ENCODE measurements around the gene MDM1. TPM values are rescaled to one million over a fixed set of nuclear protein-coding genes. Genes with fewer than 3 reads are reported as not detected.

MDM1 gene, protein sequence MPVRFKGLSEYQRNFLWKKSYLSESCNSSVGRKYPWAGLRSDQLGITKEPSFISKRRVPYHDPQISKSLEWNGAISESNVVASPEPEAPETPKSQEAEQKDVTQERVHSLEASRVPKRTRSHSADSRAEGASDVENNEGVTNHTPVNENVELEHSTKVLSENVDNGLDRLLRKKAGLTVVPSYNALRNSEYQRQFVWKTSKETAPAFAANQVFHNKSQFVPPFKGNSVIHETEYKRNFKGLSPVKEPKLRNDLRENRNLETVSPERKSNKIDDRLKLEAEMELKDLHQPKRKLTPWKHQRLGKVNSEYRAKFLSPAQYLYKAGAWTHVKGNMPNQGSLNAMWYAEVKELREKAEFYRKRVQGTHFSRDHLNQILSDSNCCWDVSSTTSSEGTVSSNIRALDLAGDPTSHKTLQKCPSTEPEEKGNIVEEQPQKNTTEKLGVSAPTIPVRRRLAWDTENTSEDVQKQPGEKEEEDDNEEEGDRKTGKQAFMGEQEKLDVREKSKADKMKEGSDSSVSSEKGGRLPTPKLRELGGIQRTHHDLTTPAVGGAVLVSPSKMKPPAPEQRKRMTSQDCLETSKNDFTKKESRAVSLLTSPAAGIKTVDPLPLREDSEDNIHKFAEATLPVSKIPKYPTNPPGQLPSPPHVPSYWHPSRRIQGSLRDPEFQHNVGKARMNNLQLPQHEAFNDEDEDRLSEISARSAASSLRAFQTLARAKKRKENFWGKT
- total RNA-seq: 1 to 10 TPM; 5.9 to 9.3 (median 7.6) TPM

DNA sequence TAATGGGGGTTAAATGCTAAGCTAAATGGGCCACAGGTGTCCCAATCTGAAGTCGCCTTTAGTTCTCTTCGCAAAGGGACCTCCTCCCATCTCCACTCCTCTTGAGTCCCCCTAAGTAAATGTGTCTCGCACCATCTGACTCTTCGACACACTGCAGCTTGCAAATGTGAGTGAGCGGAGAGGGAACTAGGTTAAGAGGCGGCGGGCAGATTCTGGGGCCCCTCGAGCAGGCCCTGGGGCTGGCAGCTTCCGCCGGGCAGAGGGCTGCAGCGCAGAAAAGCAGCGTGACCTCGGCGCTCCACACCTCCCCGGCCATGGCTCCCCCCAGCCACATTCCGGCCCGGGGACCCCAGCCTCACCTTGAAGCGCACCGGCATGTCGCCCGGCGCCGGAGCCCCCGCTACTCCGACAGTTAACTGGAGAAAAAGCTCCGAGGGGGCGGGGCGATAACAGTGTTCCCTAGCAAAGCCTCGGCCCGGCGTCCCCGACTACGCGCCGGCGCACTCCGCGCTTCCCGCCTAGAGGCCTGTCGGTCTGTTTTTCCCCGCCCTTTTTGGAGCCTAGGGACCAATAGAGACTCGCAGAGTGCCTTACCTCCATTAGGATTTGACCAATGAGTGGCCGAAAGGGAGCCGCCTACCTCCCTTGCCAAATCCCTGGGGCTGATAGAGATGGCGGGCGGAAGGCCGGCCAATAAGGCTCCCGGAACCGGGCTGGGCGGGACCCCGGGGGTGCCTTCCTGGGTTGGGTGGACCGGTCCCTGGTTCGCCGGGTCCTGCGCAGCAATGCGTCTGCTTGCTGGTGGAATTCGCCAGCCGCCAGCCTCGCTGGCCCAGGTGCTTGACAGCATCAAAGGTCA is at the start of gene MDM1:
Gene MDM1 (minus strand): TSS at position 494 of the 859 bp plus-strand sequence. CDS start 117 bp downstream, at position 377.
- TF ChIP-seq CTCF (IDR thresholded peaks at IDR 0.05) (no peak), POLR2A (IDR thresholded peaks at IDR 0.05) (no peak)
- peak; percentile 97 to 99 for DNase-seq (ENCODE audit: low spot score in 2 of 2)
- intact Hi-C loops (cut with DNase I; ENCODE audit: low total_unique reads): no loop called here
- H3K4me3 ChIP-seq (ENCODE audit: low read depth, poor library complexity, severe bottlenecking): peak within 1 kb of the TSS; percentile 69
- WGBS, 2 donors: 0 to 2% methylated on average over 55 to 56 of the region's 59 CpGs

DNA sequence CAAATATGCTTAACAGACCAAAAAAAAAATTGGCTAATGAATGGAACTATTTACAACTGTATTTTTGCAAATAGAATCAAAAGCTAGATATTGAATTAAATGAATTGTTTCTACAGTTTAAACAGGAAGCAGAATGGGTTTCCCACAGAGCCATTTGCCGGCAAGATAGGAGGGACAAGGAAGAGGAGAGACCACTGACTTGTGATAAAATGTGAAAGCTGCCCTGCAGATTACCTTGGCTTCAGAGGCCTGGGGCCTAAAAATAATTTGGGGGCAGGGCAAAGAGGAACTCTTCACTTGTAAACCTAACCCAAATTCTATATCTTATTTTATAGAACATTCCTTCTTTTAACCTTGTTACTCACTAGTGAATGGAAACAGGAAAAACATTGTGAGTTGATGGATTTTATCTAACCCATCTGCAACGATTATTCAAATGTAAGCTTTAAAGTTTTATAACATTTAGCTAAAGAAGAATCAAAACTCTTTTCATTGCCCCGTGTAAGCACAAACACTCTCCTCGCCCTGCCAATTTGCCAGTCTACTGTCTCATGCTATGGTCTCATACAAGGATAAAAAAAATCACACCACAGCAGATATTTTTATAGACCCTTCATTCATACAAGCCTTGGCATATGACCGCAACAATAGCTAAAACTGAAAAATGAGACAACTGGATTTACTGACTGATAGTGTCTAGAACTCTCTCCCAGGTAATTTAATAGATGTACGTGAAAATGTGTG is 49.5 kb upstream of the MDM1 start:
- TF ChIP-seq CTCF (IDR thresholded peaks at IDR 0.05) (no peak), POLR2A (IDR thresholded peaks at IDR 0.05) (no peak)
- no peak overlapping the region for H3K4me3 ChIP-seq (ENCODE audit: low read depth, poor library complexity, severe bottlenecking)
- DNase-seq (ENCODE audit: low spot score in 2 of 2): no peak
- WGBS, 2 donors: 81 to 84% methylated on average over 6 of the region's 6 CpGs
- intact Hi-C loops (cut with DNase I; ENCODE audit: low total_unique reads): no loop called here

DNA sequence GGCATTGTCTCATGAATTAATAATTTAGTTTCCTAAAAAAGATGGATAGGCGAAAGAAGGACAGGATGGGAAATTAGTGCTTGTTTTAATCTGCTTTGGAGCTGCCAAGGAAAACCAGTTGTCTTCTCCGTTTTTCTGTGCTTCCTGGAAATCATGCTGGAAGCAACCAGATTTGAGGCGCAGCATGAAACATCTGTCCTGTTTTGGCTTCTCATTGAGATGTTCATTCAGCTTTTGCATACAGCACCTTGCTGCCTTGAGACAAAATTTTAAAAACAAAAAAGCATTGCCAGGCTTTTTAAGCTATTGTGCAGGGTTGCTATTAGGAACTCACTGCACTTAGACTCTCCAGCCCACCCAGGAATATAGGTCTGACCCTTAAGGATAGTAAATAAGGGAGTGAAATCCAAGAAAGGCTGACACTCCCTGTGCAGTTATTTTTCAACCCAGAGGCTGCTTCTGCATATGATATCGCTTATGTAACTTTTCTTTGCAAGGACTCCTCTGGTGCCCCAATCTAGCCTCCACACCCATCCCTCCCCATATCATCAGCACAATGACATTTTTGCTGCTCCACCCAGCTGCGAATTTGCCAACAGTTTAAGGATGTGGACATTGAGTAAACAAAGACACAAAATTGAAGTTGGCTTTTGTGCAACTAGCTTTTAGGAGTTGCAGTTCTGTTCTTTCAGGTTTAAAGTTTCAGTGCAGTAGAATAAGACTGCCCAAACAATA is 46.9 kb upstream of the MDM1 start:
- no peak overlapping the region for H3K4me3 ChIP-seq (ENCODE audit: low read depth, poor library complexity, severe bottlenecking)
- intact Hi-C loops (cut with DNase I; ENCODE audit: low total_unique reads): no loop called here
- TF ChIP-seq CTCF (IDR thresholded peaks at IDR 0.05) (no peak), POLR2A (IDR thresholded peaks at IDR 0.05) (no peak)
- WGBS, 2 donors: 34 to 44% methylated on average over 5 of the region's 5 CpGs
- peak in 1 of 2 donors; percentile 37 for DNase-seq (ENCODE audit: low spot score in 2 of 2)

DNA sequence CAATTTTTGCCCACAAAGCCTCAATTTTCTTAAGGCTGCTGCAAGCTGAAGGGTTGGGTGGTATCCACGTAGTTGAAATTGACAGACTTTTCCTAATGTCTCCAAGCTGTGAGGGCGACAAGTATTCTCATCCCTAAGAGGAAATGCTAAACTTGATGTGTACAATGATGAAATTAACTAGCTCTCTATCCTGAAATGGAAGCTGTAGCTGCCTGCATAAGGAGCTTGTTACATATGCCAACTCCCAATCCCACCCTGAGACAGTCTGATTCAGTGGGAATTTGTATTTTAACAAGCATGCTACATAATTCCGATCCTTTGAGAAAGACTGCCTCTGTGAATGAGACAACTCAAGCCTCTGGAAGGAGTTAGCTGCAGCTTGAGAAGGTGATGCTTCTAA is 45.7 kb upstream of the MDM1 start:
- no peak for TF ChIP-seq POLR2A (IDR thresholded peaks at IDR 0.05)
- TF ChIP-seq CTCF (IDR thresholded peaks at IDR 0.05): no peak
- intact Hi-C loops (cut with DNase I; ENCODE audit: low total_unique reads): no loop called here
- DNase-seq (ENCODE audit: low spot score in 2 of 2): no peak
- 67 to 79% methylated on average over 3 of the region's 3 CpGs for WGBS, 2 donors
- H3K4me3 ChIP-seq (ENCODE audit: low read depth, poor library complexity, severe bottlenecking): no peak overlapping the region

Data from lower leg skin (tissue), 4 donors.